Measurements from ENCODE around the gene PAQR9. TPM values are rescaled to one million over a fixed set of nuclear protein-coding genes. Genes with fewer than 3 reads are reported as not detected.

The PAQR9 gene
- total and polyA plus RNA-seq, 2 donors from 2014 or later: 0.09 TPM; not detected in 1

GRCh38 chr3:142966808-142967207, 3.3 kb upstream of the PAQR9 start:
- H3K27me3 ChIP-seq (ENCODE audit: control insufficient read depth, insufficient read depth, low read length): peaks cover 6% of the 10 kb centered on the region

GRCh38 chr3:142965581-142965980, 2.1 kb upstream of the PAQR9 start:
- intact Hi-C loops (cut with DNase I): no loop called here
- Histone ChIP-seq H3K27ac (ENCODE audit: low read depth in 2 of 2, low read length in 2 of 2) (no peak overlapping the region), H3K9me3 (ENCODE audit: control insufficient read depth in 2 of 3, insufficient read depth in 1 of 3, low read length in 3 of 3) (no peaks in the 10 kb centered on the region), H3K4me3 (ENCODE audit: low read length in 3 of 3) (no peak overlapping the region), H3K27me3 (ENCODE audit: control insufficient read depth, insufficient read depth, low read length) (peaks cover 6% of the 10 kb centered on the region), H3K36me3 (ENCODE audit: control insufficient read depth in 2 of 3, insufficient read depth in 3 of 3, low read length in 3 of 3) (no peaks in the 10 kb centered on the region), H3K4me1 (ENCODE audit: control insufficient read depth in 2 of 3, insufficient read depth in 2 of 3, low read depth in 1 of 3, low read length in 3 of 3) (peaks cover 0 to 5% (median 0%) of the 10 kb centered on the region in 3 donors), H3K9ac (ENCODE audit: low read length in 3 of 3) (no peak overlapping the region)
- FAIRE-seq (no peak), DNase-seq (no peak)
- no peak for TF ChIP-seq CTCF (IDR thresholded peaks at IDR 0.05; ENCODE audit: borderline replicate concordance, extremely low read depth, insufficient read depth)

More at GRCh38 chr3:142966808-142967207, 3.3 kb upstream of the PAQR9 start:
- intact Hi-C loops (cut with DNase I): no loop called here
- DNase-seq (no peak), FAIRE-seq (no peak)
- Histone ChIP-seq H3K9ac (ENCODE audit: low read length in 3 of 3) (no peak overlapping the region), H3K27ac (ENCODE audit: low read depth in 2 of 2, low read length in 2 of 2) (no peak overlapping the region), H3K36me3 (ENCODE audit: control insufficient read depth in 2 of 3, insufficient read depth in 3 of 3, low read length in 3 of 3) (no peaks in the 10 kb centered on the region), H3K4me3 (ENCODE audit: low read length in 3 of 3) (no peak overlapping the region), H3K9me3 (ENCODE audit: control insufficient read depth in 2 of 3, insufficient read depth in 1 of 3, low read length in 3 of 3) (no peaks in the 10 kb centered on the region), H3K4me1 (ENCODE audit: control insufficient read depth in 2 of 3, insufficient read depth in 2 of 3, low read depth in 1 of 3, low read length in 3 of 3) (peaks cover 0 to 5% (median 0%) of the 10 kb centered on the region in 3 donors)
- TF ChIP-seq CTCF (IDR thresholded peaks at IDR 0.05; ENCODE audit: borderline replicate concordance, extremely low read depth, insufficient read depth): no peak

- intact Hi-C loops (cut with DNase I): no loop called here
- no peaks in the 10 kb centered on the region for H3K9me3 ChIP-seq (ENCODE audit: control insufficient read depth in 2 of 3, insufficient read depth in 1 of 3, low read length in 3 of 3)
- H3K4me1 ChIP-seq (ENCODE audit: control insufficient read depth in 2 of 3, insufficient read depth in 2 of 3, low read depth in 1 of 3, low read length in 3 of 3): peaks cover 0 to 5% (median 0%) of the 10 kb centered on the region in 3 donors
- FAIRE-seq: no peak
- peaks cover 6% of the 10 kb centered on the region for H3K27me3 ChIP-seq (ENCODE audit: control insufficient read depth, insufficient read depth, low read length)
- no peak overlapping the region for H3K9ac ChIP-seq (ENCODE audit: low read length in 3 of 3)
- DNase-seq: no peak
- no peak overlapping the region for H3K27ac ChIP-seq (ENCODE audit: low read depth in 2 of 2, low read length in 2 of 2)
- no peak overlapping the region for H3K4me3 ChIP-seq (ENCODE audit: low read length in 3 of 3)
- no peak for TF ChIP-seq CTCF (IDR thresholded peaks at IDR 0.05; ENCODE audit: borderline replicate concordance, extremely low read depth, insufficient read depth)
- H3K36me3 ChIP-seq (ENCODE audit: control insufficient read depth in 2 of 3, insufficient read depth in 3 of 3, low read length in 3 of 3): no peaks in the 10 kb centered on the region
Measured at GRCh38 chr3:142963234-142963515, 299 bp downstream of the PAQR9 start.

Measured in kidney (tissue), 14 donors.